Small intestine (tissue), 7 donors: ENCODE data around the gene SORBS2. TPM values are rescaled to one million over a fixed set of nuclear protein-coding genes. Genes with fewer than 3 reads are reported as not detected.
A peak's percentile ranks its signal among the peaks of the same experiment; 100 is the strongest.

ENCODE experiments used
- DNase-seq, 2 donors: peaks; one replicate each; pipeline versions ENCODE4 v3.0.0 to v3.0.0-alpha.2; 2013
- FAIRE-seq: peaks from 2 replicates; lab custom pipeline; 2012; peaks lifted over from hg19 to GRCh38; lab: Jason Lieb, UNC
- H3K27ac ChIP-seq, 3 donors: one replicate each; pipeline ENCODE4 v1.5.1; 2013; ENCODE audit warnings: low read length in 2 of 3, mild to moderate bottlenecking in 2 of 3, control low read depth in 1 of 3, inconsistent platforms in 1 of 3, low read depth in 1 of 3, moderate library complexity in 1 of 3
- H3K27me3 ChIP-seq, 3 donors: one replicate each; pipeline ENCODE4 v1.6.1; 2013; ENCODE audit warnings: low read length in 3 of 3, inconsistent platforms in 1 of 3; ENCODE audit not compliant: control insufficient read depth in 3 of 3, insufficient read depth in 3 of 3
- H3K36me3 ChIP-seq, 3 donors: one replicate each; pipeline ENCODE4 v1.6.1; 2013; ENCODE audit warnings: low read length in 3 of 3, inconsistent platforms in 1 of 3, low read depth in 1 of 3, mild to moderate bottlenecking in 1 of 3, moderate library complexity in 1 of 3; ENCODE audit not compliant: control insufficient read depth in 3 of 3, insufficient read depth in 2 of 3
- H3K4me1 ChIP-seq, 3 donors: one replicate each; pipeline ENCODE4 v1.6.1; 2013; ENCODE audit warnings: low read length in 2 of 3, inconsistent platforms in 1 of 3, low read depth in 1 of 3, mild to moderate bottlenecking in 1 of 3, moderate library complexity in 1 of 3; ENCODE audit not compliant: control insufficient read depth in 3 of 3, insufficient read depth in 2 of 3
- H3K4me3 ChIP-seq, 3 donors: one replicate each; pipeline ENCODE4 v1.5.1; 2013; ENCODE audit warnings: low read length in 3 of 3, control low read depth in 1 of 3, inconsistent platforms in 1 of 3, low read depth in 1 of 3, mild to moderate bottlenecking in 1 of 3, moderate library complexity in 1 of 3
- H3K9me3 ChIP-seq, 2 donors: one replicate each; pipeline ENCODE4 v1.6.1; 2013; ENCODE audit warnings: low read depth in 1 of 2, low read length in 1 of 2; ENCODE audit not compliant: control insufficient read depth in 2 of 2, insufficient read depth in 1 of 2
- WGBS, 3 donors: extraction: QIAGEN DNeasy Blood & Tissue Kit; methylation state at CpG; one replicate each; pipeline ENCODE4 v1.1.7; 2013; 5-methylcytosine and 5-hydroxymethylcytosine counted together
- polyA plus RNA-seq, 4 donors: library from polyadenylated mRNA; stranded (reverse) in 3 of 4; unstranded in 1 of 4; fragments of 200-250 nt in 3 of 4; fragments of 120-200 nt in 1 of 4; gene quantifications; one replicate each; pipeline versions ENCODE4 v1.2.1 to v1.2.3, GENCODE V29; 2013
- donor health status: healthy with polysubstance abuse.
- donor health status: control.
- donor health status: control.
- donor health status: Bipolar disorder and iron deficiency.
- donor health status: healthy.

SORBS2 gene
- polyA plus RNA-seq, 4 donors = 1.6 to 36.5 (median 16.1) TPM

DNA sequence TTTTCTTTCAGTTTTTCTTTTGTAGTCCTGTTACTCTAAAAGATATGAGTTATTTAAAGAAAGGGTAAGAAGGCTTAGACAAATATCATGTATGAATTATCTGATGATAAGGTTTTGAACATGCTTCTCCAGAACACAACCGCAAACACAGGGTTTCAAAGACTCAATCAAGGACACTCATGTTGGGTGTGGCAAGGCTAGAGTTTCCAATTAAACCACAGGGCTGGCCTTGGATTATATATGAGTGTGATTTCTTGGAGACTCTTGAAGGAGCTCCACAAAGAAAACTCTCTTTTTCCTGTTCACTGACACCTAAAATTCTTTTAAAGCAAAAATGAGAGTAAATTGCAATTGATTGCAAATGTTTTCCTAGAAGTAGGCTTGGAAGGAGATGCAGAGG, 166.6 kb downstream of the SORBS2 start:
- no peak overlapping the region for H3K27ac ChIP-seq
- FAIRE-seq (no peak), DNase-seq (no peak)
- peaks cover 0 to 2% (median 0%) of the 10 kb centered on the region in 3 donors for H3K27me3 ChIP-seq
- peaks cover 0 to 27% (median 0%) of the 10 kb centered on the region in 3 donors for H3K36me3 ChIP-seq
- H3K4me1 ChIP-seq = no peaks in the 10 kb centered on the region
- 81 to 95% (median 87%) methylated on average over 1 of the region's 1 CpG for WGBS, 3 donors
- H3K4me3 ChIP-seq = no peak overlapping the region
- no peaks in the 10 kb centered on the region for H3K9me3 ChIP-seq

DNA sequence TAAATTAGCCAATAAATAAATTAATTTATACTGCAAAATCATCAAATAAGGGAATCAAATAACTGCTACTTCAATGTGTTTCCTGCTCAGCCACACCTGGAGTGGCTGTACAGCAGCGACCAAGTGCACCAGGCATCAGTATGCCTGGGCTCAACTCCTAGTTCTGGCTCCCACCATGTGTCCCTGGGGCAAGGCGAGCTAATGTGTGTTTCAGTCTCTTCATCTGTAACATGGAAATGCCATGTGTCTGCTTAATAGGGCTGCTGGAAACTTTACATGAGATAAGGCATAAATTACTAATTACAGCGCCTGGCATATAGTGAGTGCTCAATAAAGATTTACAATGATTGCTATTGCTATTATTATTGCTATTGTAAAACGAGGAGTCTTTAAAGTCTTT, 167.6 kb downstream of the SORBS2 start:
- Histone ChIP-seq H3K36me3 (peaks cover 0 to 27% (median 0%) of the 10 kb centered on the region in 3 donors), H3K9me3 (no peaks in the 10 kb centered on the region), H3K4me3 (no peak overlapping the region), H3K4me1 (no peaks in the 10 kb centered on the region), H3K27me3 (peaks cover 0 to 2% (median 0%) of the 10 kb centered on the region in 3 donors), H3K27ac (no peak overlapping the region)
- FAIRE-seq (no peak), DNase-seq (no peak)
- 75 to 78% (median 76%) methylated on average over 4 of the region's 4 CpGs for WGBS, 3 donors

DNA sequence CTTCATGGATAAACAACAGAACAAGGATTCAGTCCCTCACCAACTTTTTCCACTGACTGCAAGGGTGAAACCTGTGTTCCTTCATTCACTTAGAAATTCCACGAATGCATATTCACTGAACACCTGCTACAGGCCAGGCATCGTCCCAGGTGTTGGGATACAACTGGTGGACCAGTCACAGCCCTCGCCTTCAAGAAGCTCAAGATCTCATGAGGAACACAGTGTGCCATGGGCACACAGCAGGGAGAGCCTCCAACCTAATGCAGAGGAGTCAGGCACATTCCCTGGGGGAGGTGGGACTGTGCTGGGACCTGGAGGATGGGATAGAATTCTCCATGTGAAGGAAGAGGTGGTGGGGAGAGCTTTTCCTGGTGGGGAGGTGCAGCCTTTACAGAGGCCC, 169.1 kb downstream of the SORBS2 start:
- Histone ChIP-seq H3K27ac (no peak overlapping the region), H3K4me1 (no peaks in the 10 kb centered on the region), H3K27me3 (no peaks in the 10 kb centered on the region), H3K9me3 (no peaks in the 10 kb centered on the region), H3K4me3 (no peak overlapping the region), H3K36me3 (peaks cover 0 to 29% (median 0%) of the 10 kb centered on the region in 3 donors)
- 85 to 90% (median 88%) methylated on average over 3 of the region's 3 CpGs for WGBS, 3 donors
- FAIRE-seq (no peak), DNase-seq (no peak)

DNA sequence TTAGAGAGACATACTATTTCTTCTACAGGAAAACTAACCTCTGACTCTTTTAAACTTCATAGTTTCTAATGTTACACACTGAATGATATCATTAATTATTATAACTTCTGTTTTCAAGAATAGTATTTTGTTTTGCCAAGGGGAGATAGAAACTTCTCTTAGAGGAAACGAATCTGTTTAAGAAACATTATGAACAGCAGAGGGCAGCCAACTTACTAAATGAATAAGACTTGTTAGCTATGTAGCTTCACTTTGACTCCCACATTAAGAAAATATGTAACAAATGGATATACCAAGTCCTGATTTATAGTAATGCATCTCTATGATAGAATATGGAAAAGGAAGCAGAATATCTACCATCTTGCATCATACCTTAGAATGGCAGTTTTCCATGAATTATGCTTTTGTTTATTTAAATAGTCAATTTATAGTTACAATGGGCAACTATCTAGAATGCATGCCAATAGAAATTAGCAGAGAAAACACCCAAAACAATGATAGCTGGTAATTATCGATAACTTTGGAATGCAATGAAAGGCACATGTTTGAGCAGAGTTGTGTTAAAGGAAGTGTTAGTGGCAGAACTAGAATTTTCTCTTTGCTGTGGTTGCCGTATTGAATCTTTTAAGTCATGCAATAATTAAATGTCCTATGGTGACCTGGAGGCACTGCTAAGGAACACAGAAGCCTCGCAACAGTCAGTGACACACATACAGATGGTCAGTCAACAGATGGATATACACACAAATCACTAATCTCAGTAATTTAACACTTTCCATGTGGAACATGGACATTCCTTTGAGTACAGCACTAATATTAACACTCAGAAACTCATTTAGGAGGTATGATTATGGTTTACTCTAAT, 171.0 kb downstream of the SORBS2 start:
- DNase-seq (peak; percentile 59 to 61), FAIRE-seq (peak; percentile 53)
- Histone ChIP-seq H3K27ac (no peak overlapping the region), H3K9me3 (no peaks in the 10 kb centered on the region), H3K4me1 (no peaks in the 10 kb centered on the region), H3K4me3 (no peak overlapping the region), H3K36me3 (peaks cover 0 to 22% (median 0%) of the 10 kb centered on the region in 3 donors), H3K27me3 (no peaks in the 10 kb centered on the region)
- WGBS, 3 donors = 58 to 66% (median 64%) methylated on average over 4 of the region's 4 CpGs

DNA sequence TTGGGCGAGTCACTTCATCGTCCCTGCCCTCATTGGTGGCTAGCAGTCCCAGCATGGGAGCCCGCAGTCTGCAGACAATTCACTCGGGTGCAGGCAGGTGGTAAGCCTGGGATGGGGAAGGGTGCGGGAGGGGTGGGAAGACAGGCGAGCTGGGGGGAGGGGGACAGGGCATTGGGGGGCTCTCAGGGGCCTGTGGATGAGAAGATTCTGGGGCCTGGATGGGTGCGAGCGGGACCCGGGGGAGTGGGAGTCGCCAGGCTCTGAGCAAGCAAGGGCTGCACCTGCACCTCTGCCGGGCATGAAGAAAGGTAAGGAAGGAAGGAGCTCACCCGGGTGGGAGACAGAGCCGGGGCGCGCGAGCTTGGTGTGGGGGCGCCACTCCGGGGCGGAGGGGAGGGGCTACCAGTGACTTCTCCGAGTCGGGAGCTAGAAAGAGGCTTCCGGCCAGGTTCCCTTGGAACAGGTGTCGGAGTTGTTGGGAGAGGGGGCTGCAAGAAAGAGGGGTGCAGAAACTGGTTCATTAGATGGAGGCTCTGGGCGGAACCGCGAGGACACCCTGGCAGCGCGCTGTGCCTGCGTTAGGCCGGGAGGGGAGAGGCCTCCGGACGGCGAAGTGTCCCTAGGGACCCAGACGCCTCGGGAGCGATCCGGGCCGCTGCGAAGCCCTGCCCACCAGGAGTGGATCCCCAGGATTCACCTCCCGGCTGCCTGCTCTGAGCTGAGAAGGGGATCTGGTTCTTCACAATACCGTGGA, 173.3 kb downstream of the SORBS2 start:
- no peak overlapping the region for H3K4me3 ChIP-seq
- no peak overlapping the region for H3K27ac ChIP-seq
- FAIRE-seq (no peak), DNase-seq (no peak)
- no peaks in the 10 kb centered on the region for H3K9me3 ChIP-seq
- WGBS, 3 donors = 45 to 86% (median 55%) methylated on average over 38 to 41 of the region's 41 CpGs
- peaks cover 0 to 18% (median 0%) of the 10 kb centered on the region in 3 donors for H3K36me3 ChIP-seq
- no peaks in the 10 kb centered on the region for H3K4me1 ChIP-seq
- H3K27me3 ChIP-seq = no peaks in the 10 kb centered on the region

DNA sequence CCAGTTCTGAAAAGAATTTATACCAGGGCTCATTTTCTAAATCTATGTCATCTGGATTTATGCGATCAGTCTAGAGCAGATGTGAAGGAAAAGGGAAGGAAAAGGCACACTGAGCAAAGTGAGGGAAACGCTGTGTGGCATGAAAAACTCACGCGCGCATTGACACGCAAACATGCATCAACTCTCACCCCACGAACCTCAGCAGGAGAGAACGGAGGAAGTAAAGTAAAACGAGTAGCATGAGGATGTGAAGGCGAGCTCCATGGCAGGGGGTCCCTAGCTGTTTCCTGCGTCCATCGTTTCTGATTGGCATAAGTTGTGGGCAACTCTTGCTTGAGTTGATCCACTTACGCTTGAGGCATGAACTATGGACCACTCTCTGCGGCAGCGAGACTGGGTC, 173.9 kb downstream of the SORBS2 start:
- no peak for DNase-seq
- no peaks in the 10 kb centered on the region for H3K4me1 ChIP-seq
- H3K36me3 ChIP-seq = peaks cover 0 to 12% (median 0%) of the 10 kb centered on the region in 3 donors
- H3K27ac ChIP-seq = no peak overlapping the region
- H3K4me3 ChIP-seq = no peak overlapping the region
- H3K9me3 ChIP-seq = no peaks in the 10 kb centered on the region
- no peak for FAIRE-seq
- H3K27me3 ChIP-seq = no peaks in the 10 kb centered on the region
- 71 to 82% (median 73%) methylated on average over 15 of the region's 15 CpGs for WGBS, 3 donors

DNA sequence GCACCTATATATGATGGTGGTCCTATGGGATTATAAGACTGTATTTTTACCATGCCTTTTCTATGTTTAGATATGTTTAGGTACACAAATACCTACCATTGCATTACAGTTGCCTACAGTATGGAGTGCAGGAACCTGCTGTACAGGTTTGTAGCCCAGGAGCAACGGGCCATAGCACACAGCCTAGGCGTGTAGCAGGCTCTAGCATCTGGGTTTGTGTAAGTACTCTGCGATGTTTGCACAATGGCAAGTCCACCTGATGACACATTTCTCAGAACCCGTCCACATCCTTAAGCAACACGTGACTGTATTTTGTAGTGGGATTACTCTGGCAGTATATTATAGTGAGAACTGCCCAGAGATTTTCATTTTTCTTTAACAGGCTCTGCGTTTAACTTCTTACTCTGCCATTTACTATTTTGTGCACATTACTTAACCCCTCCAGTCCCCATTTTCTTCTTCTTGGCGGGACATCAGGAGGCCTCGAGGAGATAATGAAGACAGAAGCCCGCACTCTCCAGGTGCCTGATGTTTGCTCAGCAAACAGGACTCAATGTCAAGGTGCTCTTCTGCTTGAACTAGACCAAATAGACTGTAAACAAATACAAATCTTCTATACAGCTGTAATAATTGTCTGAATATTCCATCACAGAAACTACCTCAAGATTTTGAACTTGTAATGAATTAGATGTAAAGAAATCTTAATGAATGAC, 174.7 kb downstream of the SORBS2 start:
- no peak for FAIRE-seq
- 87 to 89% (median 87%) methylated on average over 9 of the region's 9 CpGs for WGBS, 3 donors
- no peaks in the 10 kb centered on the region for H3K9me3 ChIP-seq
- H3K4me1 ChIP-seq = no peaks in the 10 kb centered on the region
- H3K4me3 ChIP-seq = no peak overlapping the region
- H3K27me3 ChIP-seq = no peaks in the 10 kb centered on the region
- H3K36me3 ChIP-seq = peaks cover 0 to 9% (median 0%) of the 10 kb centered on the region in 3 donors
- peak in 1 of 2 donors; percentile 13 for DNase-seq
- H3K27ac ChIP-seq = no peak overlapping the region

DNA sequence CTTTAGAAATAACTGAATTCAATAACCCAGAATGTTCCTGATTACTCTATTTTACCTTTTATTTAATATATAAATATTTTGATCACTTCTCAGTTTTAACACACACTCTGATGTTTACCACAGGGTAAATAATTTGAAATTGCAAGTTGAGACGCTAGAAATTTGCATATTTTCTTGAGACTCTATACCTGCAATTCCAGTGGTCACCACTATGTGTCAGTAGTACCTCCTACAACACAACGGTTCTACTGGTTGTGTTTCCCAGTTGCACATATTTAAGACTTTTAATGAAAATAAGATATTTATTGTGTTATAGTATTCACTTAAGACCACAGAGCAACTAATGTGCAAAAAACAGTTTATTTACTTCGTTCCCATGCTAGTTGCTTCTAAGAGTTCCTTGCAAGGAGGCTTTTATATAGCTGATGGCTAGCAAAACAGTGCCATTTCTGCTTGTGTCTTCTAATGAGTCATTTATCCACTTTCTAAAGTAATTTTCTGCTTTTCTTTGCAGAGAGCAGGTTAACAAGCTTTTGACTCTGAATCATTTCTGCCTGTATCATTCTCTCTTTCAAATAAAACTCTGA, 177.8 kb downstream of the SORBS2 start:
- no peak overlapping the region for H3K27ac ChIP-seq
- no peaks in the 10 kb centered on the region for H3K4me1 ChIP-seq
- no peak for FAIRE-seq
- no peaks in the 10 kb centered on the region for H3K27me3 ChIP-seq
- WGBS, 3 donors = 61 to 66% (median 66%) methylated on average over 3 of the region's 3 CpGs
- H3K9me3 ChIP-seq = no peaks in the 10 kb centered on the region
- H3K36me3 ChIP-seq = peaks cover 0 to 13% (median 0%) of the 10 kb centered on the region in 3 donors
- H3K4me3 ChIP-seq = no peak overlapping the region
- DNase-seq = peak in 1 of 2 donors; percentile 37
